Ishikawa (cell line): ENCODE data around the gene GGT7.

Experiments
- CEBPB ChIP-seq: IDR thresholded peaks from 2 replicates; pipeline ENCODE4 v1.6.1; 2012
- RAD21 ChIP-seq: IDR thresholded peaks from 2 replicates; pipeline ENCODE4 v1.6.1; 2012; ENCODE audit warnings: low read depth
- USF1 ChIP-seq: IDR thresholded peaks from 2 replicates; pipeline ENCODE4 v1.6.1; 2012
- YY1 ChIP-seq: IDR thresholded peaks from 2 replicates; pipeline ENCODE4 v1.6.1; 2012; ENCODE audit warnings: low read depth
- TF ChIP-seq, protein P1 (sequence below): IDR thresholded peaks from 2 replicates; pipeline ENCODE4 v1.6.1; 2012
- TF ChIP-seq, protein P2 (sequence below): IDR thresholded peaks from 2 replicates; pipeline ENCODE4 v1.6.1; 2012; ENCODE audit warnings: low read depth, mild to moderate bottlenecking

- TF ChIP-seq RAD21, result no peak
- TF ChIP-seq USF1, result no peak
- TF ChIP-seq, protein P1, sequence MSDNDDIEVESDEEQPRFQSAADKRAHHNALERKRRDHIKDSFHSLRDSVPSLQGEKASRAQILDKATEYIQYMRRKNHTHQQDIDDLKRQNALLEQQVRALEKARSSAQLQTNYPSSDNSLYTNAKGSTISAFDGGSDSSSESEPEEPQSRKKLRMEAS, result no peak
- TF ChIP-seq, protein P2, sequence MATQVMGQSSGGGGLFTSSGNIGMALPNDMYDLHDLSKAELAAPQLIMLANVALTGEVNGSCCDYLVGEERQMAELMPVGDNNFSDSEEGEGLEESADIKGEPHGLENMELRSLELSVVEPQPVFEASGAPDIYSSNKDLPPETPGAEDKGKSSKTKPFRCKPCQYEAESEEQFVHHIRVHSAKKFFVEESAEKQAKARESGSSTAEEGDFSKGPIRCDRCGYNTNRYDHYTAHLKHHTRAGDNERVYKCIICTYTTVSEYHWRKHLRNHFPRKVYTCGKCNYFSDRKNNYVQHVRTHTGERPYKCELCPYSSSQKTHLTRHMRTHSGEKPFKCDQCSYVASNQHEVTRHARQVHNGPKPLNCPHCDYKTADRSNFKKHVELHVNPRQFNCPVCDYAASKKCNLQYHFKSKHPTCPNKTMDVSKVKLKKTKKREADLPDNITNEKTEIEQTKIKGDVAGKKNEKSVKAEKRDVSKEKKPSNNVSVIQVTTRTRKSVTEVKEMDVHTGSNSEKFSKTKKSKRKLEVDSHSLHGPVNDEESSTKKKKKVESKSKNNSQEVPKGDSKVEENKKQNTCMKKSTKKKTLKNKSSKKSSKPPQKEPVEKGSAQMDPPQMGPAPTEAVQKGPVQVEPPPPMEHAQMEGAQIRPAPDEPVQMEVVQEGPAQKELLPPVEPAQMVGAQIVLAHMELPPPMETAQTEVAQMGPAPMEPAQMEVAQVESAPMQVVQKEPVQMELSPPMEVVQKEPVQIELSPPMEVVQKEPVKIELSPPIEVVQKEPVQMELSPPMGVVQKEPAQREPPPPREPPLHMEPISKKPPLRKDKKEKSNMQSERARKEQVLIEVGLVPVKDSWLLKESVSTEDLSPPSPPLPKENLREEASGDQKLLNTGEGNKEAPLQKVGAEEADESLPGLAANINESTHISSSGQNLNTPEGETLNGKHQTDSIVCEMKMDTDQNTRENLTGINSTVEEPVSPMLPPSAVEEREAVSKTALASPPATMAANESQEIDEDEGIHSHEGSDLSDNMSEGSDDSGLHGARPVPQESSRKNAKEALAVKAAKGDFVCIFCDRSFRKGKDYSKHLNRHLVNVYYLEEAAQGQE, result no peak
- TF ChIP-seq CEBPB, result no peak
- no peak for TF ChIP-seq YY1
Measured at GRCh38 chr20:34863421-34863965, 9.2 kb downstream of the GGT7 start.
